Ovary (tissue), 9 donors: ENCODE results near the gene ZNF277. TPM values are rescaled to one million over a fixed set of nuclear protein-coding genes. Genes with fewer than 3 reads are reported as not detected.

Source experiments
- DNase-seq, 5 donors: peaks; one replicate each; pipeline ENCODE4 v3.0.0-alpha.2; 2019 to 2020
- H3K27ac ChIP-seq, 2 donors: fragments of 200-600 bp; one replicate each; pipeline versions ENCODE4 v1.5.1 to v1.8.0; 2019 to 2022
- H3K27me3 ChIP-seq: fragments of 200-600 bp; one replicate; pipeline ENCODE4 v1.8.0; 2022
- H3K36me3 ChIP-seq: fragments of 200-600 bp; sonication (generic); one replicate; pipeline ENCODE4 v1.5.1; 2019
- H3K4me1 ChIP-seq: one replicate; pipeline ENCODE4 v1.8.1; 2013; ENCODE audit warnings: mild to moderate bottlenecking, moderate library complexity; ENCODE audit not compliant: insufficient read depth
- H3K4me3 ChIP-seq: fragments of 200-600 bp; sonication (generic); one replicate; pipeline ENCODE4 v1.5.1; 2017
- H3K9me3 ChIP-seq, 2 donors: fragments of 200-600 bp in 1 of 2; sonication (generic) in 1 of 2; one replicate each; pipeline versions ENCODE4 v1.5.1 to v1.8.1; 2013 to 2019; ENCODE audit warnings: mild to moderate bottlenecking in 1 of 2, moderate library complexity in 1 of 2
- EP300 ChIP-seq: sonication (generic); formaldehyde crosslinking; IDR thresholded peaks from one replicate; pipeline ENCODE4 v1.6.1; 2017; ENCODE audit warnings: antibody characterized with exemption
- POLR2A ChIP-seq: fragments of 450-650 bp; IDR thresholded peaks from one replicate; pipeline ENCODE4 v1.6.1; 2017; ENCODE audit warnings: antibody characterized with exemption, mild to moderate bottlenecking, moderate library complexity
- WGBS, 3 donors: extraction: QIAGEN DNeasy Blood & Tissue Kit in 1 of 3; methylation state at CpG; one replicate each; pipeline versions ENCODE4 v1.1.5 to v1.1.7; 2013 to 2017; 5-methylcytosine and 5-hydroxymethylcytosine counted together
- intact Hi-C, 4 donors: fragments of 100-400 bp; cut with DNase I; formaldehyde crosslinking; loops; one replicate each; pipeline versions ENCODE4 v1.11.0 to v1.15.1; 2022 to 2023
- polyA plus RNA-seq, 2 donors: library from polyadenylated mRNA; stranded (reverse); fragments of 200-250 nt in 1 of 2; fragments of 350-450 nt in 1 of 2; fragmentation: Illumina TruSeq in 1 of 2; extraction: RNeasy Lipid Tissue Mini Kit (QIAGEN cat#74804) in 1 of 2; gene quantifications; one replicate each; pipeline ENCODE4 v1.2.3, GENCODE V29; 2013 to 2014
- total RNA-seq, 7 donors: library from RNA; depleted of rRNA in 2 of 7; stranded (reverse); fragments of >200 nt in 2 of 7; fragmentation: NEBNext Ultra II Directional in 3 of 7; extraction: Animal tissue kit (Norgen Biotek cat#: 25700) in 3 of 7; gene quantifications; one replicate each; pipeline versions ENCODE4 v1.1.0 to v1.2.4, GENCODE V29; 2016 to 2023
- TF ChIP-seq, protein P1 (sequence below), 3 donors: fragments of 450-650 bp in 2 of 3; fragments of 200-600 bp in 1 of 3; IDR thresholded peaks; one replicate each; pipeline versions ENCODE4 v1.5.1 to v1.8.0; 2016 to 2022; ENCODE audit warnings: antibody characterized with exemption in 3 of 3, mild to moderate bottlenecking in 1 of 3
- donor health status: DM: no; HTN: no; CAD: no; lungs with moderate emphysema.
- donor health status: DM: no; HTN: no; CAD: no.
- donor health status: Bipolar disorder and iron deficiency.
- donor health status: DM: yes; HTN: yes; CAD: no.
- donor health status: DM: no; HTN: no; CAD: no.
- donor health status: DM: yes; HTN: yes; CAD: no.

ZNF277 gene
- total and polyA plus RNA-seq, 9 donors, result 16.4 to 27.3 (median 21.2) TPM

DNA sequence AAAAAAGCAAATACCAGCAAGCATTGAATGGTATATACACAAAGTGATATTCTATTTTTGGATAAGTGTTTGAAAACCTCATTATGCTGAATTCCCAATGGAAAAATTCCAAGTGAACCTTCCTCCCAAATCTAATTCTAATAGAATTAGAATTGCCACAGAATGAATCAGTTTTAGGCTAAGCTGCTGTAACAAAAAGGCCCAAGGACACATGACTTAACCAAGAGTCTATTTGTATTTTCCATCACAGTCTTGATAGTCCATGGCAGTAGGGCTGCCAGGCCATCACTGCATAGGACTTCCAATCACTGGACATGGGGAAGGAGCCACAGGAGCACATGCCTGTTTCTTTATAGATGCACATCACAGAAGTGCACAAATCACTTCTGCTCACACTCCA is 152.6 kb downstream of the ZNF277 start:
- no peaks in the 10 kb centered on the region for H3K9me3 ChIP-seq
- no peaks in the 10 kb centered on the region for H3K27me3 ChIP-seq
- H3K36me3 ChIP-seq, result no peaks in the 10 kb centered on the region
- no peak for TF ChIP-seq POLR2A
- TF ChIP-seq, protein P1, sequence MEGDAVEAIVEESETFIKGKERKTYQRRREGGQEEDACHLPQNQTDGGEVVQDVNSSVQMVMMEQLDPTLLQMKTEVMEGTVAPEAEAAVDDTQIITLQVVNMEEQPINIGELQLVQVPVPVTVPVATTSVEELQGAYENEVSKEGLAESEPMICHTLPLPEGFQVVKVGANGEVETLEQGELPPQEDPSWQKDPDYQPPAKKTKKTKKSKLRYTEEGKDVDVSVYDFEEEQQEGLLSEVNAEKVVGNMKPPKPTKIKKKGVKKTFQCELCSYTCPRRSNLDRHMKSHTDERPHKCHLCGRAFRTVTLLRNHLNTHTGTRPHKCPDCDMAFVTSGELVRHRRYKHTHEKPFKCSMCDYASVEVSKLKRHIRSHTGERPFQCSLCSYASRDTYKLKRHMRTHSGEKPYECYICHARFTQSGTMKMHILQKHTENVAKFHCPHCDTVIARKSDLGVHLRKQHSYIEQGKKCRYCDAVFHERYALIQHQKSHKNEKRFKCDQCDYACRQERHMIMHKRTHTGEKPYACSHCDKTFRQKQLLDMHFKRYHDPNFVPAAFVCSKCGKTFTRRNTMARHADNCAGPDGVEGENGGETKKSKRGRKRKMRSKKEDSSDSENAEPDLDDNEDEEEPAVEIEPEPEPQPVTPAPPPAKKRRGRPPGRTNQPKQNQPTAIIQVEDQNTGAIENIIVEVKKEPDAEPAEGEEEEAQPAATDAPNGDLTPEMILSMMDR (IDR thresholded peaks at IDR 0.05), result no peak
- TF ChIP-seq EP300, result no peak
- no peak overlapping the region for H3K27ac ChIP-seq
- intact Hi-C loops, result no loop called here
- DNase-seq, result no peak
- no peaks in the 10 kb centered on the region for H3K4me1 ChIP-seq
- H3K4me3 ChIP-seq, result no peak overlapping the region

DNA sequence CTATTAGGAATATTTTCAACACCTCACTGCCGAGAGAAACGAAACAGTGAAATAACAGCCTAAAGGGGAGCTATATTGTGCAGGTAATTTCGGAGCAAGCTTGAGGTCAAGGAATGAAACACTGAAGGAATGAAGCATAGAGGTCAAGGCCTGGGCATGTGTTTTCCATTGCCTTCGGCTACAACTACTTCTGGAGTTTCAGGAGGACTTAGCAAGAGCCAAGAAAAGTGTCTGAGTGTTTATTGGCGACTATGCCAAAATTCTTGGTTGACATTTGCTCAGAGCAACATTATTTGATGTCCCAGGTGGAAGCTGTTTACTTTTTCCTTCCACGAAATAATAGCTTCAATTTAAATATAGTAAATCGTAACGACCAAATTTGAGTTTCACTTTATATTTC is 154.2 kb downstream of the ZNF277 start:
- Histone ChIP-seq H3K4me1 (no peaks in the 10 kb centered on the region), H3K27me3 (no peaks in the 10 kb centered on the region), H3K4me3 (no peak overlapping the region), H3K36me3 (no peaks in the 10 kb centered on the region), H3K27ac (no peak overlapping the region), H3K9me3 (no peaks in the 10 kb centered on the region)
- TF ChIP-seq POLR2A (no peak), EP300 (no peak)
- TF ChIP-seq, protein P1 (IDR thresholded peaks at IDR 0.05), result no peak
- intact Hi-C loops, result no loop called here
- WGBS, 3 donors, result 73 to 86% (median 78%) methylated on average over 8 of the region's 8 CpGs
- no peak for DNase-seq

DNA sequence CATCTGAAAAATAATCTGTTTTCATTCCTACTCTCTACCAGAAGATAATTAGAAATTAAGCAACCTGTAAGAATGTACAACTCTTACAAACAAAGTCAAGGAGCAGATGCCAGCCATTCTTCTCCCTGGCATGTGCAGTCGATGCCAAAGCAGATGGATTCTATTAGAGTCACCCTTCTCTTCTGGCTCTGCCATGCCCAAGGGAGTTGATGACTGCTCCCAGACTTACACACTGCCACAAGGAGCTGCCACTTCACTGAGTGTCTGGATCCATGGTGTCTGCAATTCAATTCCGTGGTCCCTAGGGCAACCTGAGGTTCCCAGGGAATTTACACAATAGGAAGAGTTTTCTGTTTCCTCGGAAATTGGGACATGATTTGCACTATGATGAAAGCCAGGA is 154.7 kb downstream of the ZNF277 start:
- Histone ChIP-seq H3K27me3 (no peaks in the 10 kb centered on the region), H3K4me3 (no peak overlapping the region)
- WGBS, 3 donors, result 72 to 89% (median 75%) methylated on average over 3 of the region's 3 CpGs

DNA sequence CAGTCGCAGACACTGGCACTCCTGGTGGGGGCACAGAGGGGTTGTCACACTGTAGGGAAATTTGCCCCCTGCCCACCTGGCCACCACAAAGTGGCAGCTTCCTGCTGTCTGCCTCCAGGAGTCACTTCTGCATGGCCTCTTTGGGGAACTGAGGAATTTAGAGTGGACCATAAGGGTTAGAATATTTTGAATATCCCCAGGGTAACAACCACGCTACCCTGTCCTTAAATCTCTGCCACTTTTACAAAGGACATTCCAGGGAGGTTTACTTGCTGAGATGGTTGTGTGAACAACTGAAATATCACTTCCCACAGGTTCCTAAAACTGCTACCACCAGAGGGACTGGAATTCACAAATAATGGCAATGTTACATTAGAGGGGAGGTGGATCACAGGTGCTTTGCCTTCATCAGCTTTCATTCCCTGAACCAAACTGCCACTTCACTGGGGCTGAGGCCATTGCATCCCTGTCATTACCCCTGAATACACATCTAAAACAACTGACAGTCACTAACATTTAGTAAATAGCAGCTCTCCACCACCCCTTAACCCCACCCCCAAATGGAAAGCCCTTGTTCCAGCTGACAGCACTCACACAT is 155.7 kb downstream of the ZNF277 start:
- Histone ChIP-seq H3K4me1 (no peaks in the 10 kb centered on the region), H3K9me3 (no peaks in the 10 kb centered on the region), H3K27ac (no peak overlapping the region), H3K36me3 (no peaks in the 10 kb centered on the region), H3K27me3 (no peaks in the 10 kb centered on the region), H3K4me3 (no peak overlapping the region)
- DNase-seq, result no peak
- no peak for TF ChIP-seq EP300
- no peak for TF ChIP-seq POLR2A
- TF ChIP-seq, protein P1 (IDR thresholded peaks at IDR 0.05), result no peak
- intact Hi-C loops, result no loop called here
- WGBS, 3 donors, result 94 to 97% (median 96%) methylated on average over 2 of the region's 2 CpGs

More for the DNA sequence above, 154.7 kb downstream of the ZNF277 start:
- no peak for TF ChIP-seq EP300
- TF ChIP-seq, protein P1 (IDR thresholded peaks at IDR 0.05), result no peak
- no peak for TF ChIP-seq POLR2A
- no peaks in the 10 kb centered on the region for H3K4me1 ChIP-seq
- intact Hi-C loops, result no loop called here
- H3K27ac ChIP-seq, result no peak overlapping the region
- no peaks in the 10 kb centered on the region for H3K36me3 ChIP-seq
- DNase-seq, result no peak
- H3K9me3 ChIP-seq, result no peaks in the 10 kb centered on the region
